Tibial nerve (tissue), 4 donors: ENCODE results near the gene SBK3. TPM values are rescaled to one million over a fixed set of nuclear protein-coding genes. Genes with fewer than 3 reads are reported as not detected.
A peak's percentile ranks its signal among the peaks of the same experiment; 100 is the strongest.

ENCODE experiments used
- DNase-seq, 2 donors: peaks; one replicate each; pipeline ENCODE4 v3.0.0-alpha.2; 2019; ENCODE audit warnings: low spot score in 2 of 2
- H3K27ac ChIP-seq, 4 donors: fragments of 200-600 bp; sonication (generic) in 3 of 4; one replicate each; pipeline ENCODE4 v1.5.1; 2017 to 2019; ENCODE audit warnings: mild to moderate bottlenecking in 1 of 4
- H3K27me3 ChIP-seq, 2 donors: fragments of 200-600 bp; sonication (generic) in 1 of 2; one replicate each; pipeline versions ENCODE4 v1.5.1 to v1.6.0; 2017 to 2019
- H3K36me3 ChIP-seq, 3 donors: fragments of 200-600 bp; sonication (generic); one replicate each; pipeline ENCODE4 v1.5.1; 2018 to 2019
- H3K4me1 ChIP-seq, 4 donors: fragments of 200-600 bp; sonication (generic) in 3 of 4; one replicate each; pipeline ENCODE4 v1.5.1; 2017 to 2019
- H3K4me3 ChIP-seq, 4 donors: fragments of 200-600 bp; sonication (generic) in 3 of 4; one replicate each; pipeline ENCODE4 v1.5.1; 2017 to 2019; ENCODE audit warnings: mild to moderate bottlenecking in 1 of 4, moderate library complexity in 1 of 4
- H3K9me3 ChIP-seq, 4 donors: fragments of 200-600 bp; sonication (generic) in 3 of 4; one replicate each; pipeline ENCODE4 v1.5.1; 2017 to 2019
- CTCF ChIP-seq, 5 experiments: fragments of 200-600 bp in 3 of 5; fragments of 450-650 bp in 2 of 5; sonication (generic) in 3 of 5; IDR thresholded peaks; one replicate each; pipeline ENCODE4 v1.5.1; 2016 to 2019; ENCODE audit warnings: antibody characterized with exemption in 5 of 5, mild to moderate bottlenecking in 3 of 5, moderate library complexity in 2 of 5
- EP300 ChIP-seq, 2 donors: sonication (generic); formaldehyde crosslinking; IDR thresholded peaks; one replicate each; pipeline ENCODE4 v1.6.1; 2017; ENCODE audit warnings: antibody characterized with exemption in 2 of 2, mild to moderate bottlenecking in 1 of 2
- POLR2A ChIP-seq, 2 donors: fragments of 450-650 bp; IDR thresholded peaks; one replicate each; pipeline ENCODE4 v1.6.1; 2017; ENCODE audit warnings: antibody characterized with exemption in 2 of 2, mild to moderate bottlenecking in 2 of 2, moderate library complexity in 2 of 2
- WGBS, 2 donors: methylation state at CpG; one replicate each; pipeline ENCODE4 v1.1.5; 2018; 5-methylcytosine and 5-hydroxymethylcytosine counted together
- total RNA-seq, 4 donors: library from RNA; depleted of rRNA; stranded (reverse); fragments of >200 nt; gene quantifications; one replicate each; pipeline ENCODE4 v1.1.0, GENCODE V29; 2016

The SBK3 gene
- total RNA-seq, 4 donors from 2014 or later = 0.59 TPM; not detected in 3

GRCh38 chr19:55554302-55554701 lies 9.0 kb upstream of the SBK3 start:
- Histone ChIP-seq H3K27ac (no peak overlapping the region), H3K36me3 (no peaks in the 10 kb centered on the region), H3K4me3 (no peak overlapping the region), H3K9me3 (no peaks in the 10 kb centered on the region), H3K27me3 (peaks cover 0 to 10% of the 10 kb centered on the region in 2 donors), H3K4me1 (peaks cover 0 to 24% (median 4%) of the 10 kb centered on the region in 4 donors)
- no peak for DNase-seq
- TF ChIP-seq POLR2A (IDR thresholded peaks at IDR 0.05) = no peak
- TF ChIP-seq EP300 (IDR thresholded peaks at IDR 0.05) = no peak
- TF ChIP-seq CTCF (IDR thresholded peaks at IDR 0.05) = no peak
- WGBS, 2 donors = 82 to 85% methylated on average over 9 of the region's 9 CpGs

- TF ChIP-seq EP300 (IDR thresholded peaks at IDR 0.05) (no peak), CTCF (IDR thresholded peaks at IDR 0.05) (no peak), POLR2A (IDR thresholded peaks at IDR 0.05) (no peak)
- Histone ChIP-seq H3K9me3 (no peaks in the 10 kb centered on the region), H3K27ac (peak overlapping the region in 1 of 4 donors; percentile 19), H3K27me3 (peaks cover 0 to 16% of the 10 kb centered on the region in 2 donors), H3K4me3 (no peak overlapping the region), H3K4me1 (peaks cover 0 to 24% (median 4%) of the 10 kb centered on the region in 4 donors), H3K36me3 (no peaks in the 10 kb centered on the region)
- WGBS, 2 donors = 50 to 53% methylated on average over 13 of the region's 13 CpGs
- DNase-seq = no peak
Measured at GRCh38 chr19:55553217-55554182, 8.2 kb upstream of the SBK3 start.

- no peak for DNase-seq
- no peak for TF ChIP-seq CTCF (IDR thresholded peaks at IDR 0.05)
- TF ChIP-seq POLR2A (IDR thresholded peaks at IDR 0.05) = no peak
- TF ChIP-seq EP300 (IDR thresholded peaks at IDR 0.05) = no peak
- 42 to 43% methylated on average over 13 of the region's 13 CpGs for WGBS, 2 donors
- Histone ChIP-seq H3K4me3 (no peak overlapping the region), H3K36me3 (no peaks in the 10 kb centered on the region), H3K9me3 (no peaks in the 10 kb centered on the region), H3K27me3 (peaks cover 0 to 21% of the 10 kb centered on the region in 2 donors), H3K4me1 (peaks cover 0 to 25% (median 4%) of the 10 kb centered on the region in 4 donors), H3K27ac (peak overlapping the region in 2 of 4 donors; percentile 8 to 19)
Measured at GRCh38 chr19:55552620-55553019, 7.3 kb upstream of the SBK3 start.

GRCh38 chr19:55552206-55552605 lies 6.9 kb upstream of the SBK3 start:
- H3K36me3 ChIP-seq = no peaks in the 10 kb centered on the region
- 49 to 60% methylated on average over 5 of the region's 5 CpGs for WGBS, 2 donors

More at GRCh38 chr19:55552206-55552605, 6.9 kb upstream of the SBK3 start:
- TF ChIP-seq CTCF (IDR thresholded peaks at IDR 0.05) = no peak
- TF ChIP-seq POLR2A (IDR thresholded peaks at IDR 0.05) = no peak
- TF ChIP-seq EP300 (IDR thresholded peaks at IDR 0.05) = no peak
- peaks cover 0 to 29% (median 4%) of the 10 kb centered on the region in 4 donors for H3K4me1 ChIP-seq
- no peak for DNase-seq
- no peak overlapping the region for H3K4me3 ChIP-seq
- H3K27me3 ChIP-seq = peaks cover 0 to 25% of the 10 kb centered on the region in 2 donors
- peak overlapping the region in 1 of 4 donors; percentile 8 for H3K27ac ChIP-seq
- H3K9me3 ChIP-seq = no peaks in the 10 kb centered on the region
